DMS114 treated with DMSO at 0.1 percent for 48 hours (cell line): ENCODE measurements around the gene RPS2.
A peak's percentile ranks its signal among the peaks of the same experiment; 100 is the strongest.

Experiments
- DNase-seq: peaks from one replicate; lab custom pipeline; 2025; ENCODE audit not compliant: unreplicated experiment; lab: John Stamatoyannopoulos, UW

Gene RPS2

DNA sequence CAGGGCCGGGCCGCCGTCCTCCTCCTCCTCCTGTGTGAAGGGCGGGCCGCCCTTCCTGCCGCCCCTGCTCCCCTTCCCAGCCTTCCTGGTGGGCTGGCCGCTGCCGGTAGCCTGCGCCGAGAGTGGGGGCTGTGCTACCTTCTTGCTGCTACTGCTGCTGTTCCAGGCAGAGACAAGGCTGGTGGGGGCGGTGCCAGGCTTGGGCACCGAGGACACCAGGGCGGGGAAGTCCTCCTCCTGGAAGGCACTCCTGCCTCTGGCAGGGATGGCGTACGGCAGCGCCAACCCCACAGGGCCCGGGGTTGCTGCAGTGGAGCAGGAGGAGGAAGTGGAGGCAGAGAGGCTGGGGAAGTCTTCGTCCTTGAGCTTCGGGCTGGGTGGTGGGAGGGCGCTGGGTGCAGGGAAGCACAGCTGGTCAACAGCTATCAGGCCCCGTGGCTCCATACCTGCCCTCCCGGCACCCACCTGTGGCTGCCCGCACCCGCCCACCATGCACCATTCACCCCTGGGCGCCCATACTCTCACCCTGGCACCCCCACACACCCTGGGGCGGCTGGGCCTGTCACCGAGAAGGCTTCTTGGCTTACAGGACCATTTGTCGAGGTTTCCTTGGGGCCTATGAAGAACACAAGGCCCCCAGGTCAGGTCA lies 35.4 kb upstream of the RPS2 start:
- no peak for DNase-seq

DNA sequence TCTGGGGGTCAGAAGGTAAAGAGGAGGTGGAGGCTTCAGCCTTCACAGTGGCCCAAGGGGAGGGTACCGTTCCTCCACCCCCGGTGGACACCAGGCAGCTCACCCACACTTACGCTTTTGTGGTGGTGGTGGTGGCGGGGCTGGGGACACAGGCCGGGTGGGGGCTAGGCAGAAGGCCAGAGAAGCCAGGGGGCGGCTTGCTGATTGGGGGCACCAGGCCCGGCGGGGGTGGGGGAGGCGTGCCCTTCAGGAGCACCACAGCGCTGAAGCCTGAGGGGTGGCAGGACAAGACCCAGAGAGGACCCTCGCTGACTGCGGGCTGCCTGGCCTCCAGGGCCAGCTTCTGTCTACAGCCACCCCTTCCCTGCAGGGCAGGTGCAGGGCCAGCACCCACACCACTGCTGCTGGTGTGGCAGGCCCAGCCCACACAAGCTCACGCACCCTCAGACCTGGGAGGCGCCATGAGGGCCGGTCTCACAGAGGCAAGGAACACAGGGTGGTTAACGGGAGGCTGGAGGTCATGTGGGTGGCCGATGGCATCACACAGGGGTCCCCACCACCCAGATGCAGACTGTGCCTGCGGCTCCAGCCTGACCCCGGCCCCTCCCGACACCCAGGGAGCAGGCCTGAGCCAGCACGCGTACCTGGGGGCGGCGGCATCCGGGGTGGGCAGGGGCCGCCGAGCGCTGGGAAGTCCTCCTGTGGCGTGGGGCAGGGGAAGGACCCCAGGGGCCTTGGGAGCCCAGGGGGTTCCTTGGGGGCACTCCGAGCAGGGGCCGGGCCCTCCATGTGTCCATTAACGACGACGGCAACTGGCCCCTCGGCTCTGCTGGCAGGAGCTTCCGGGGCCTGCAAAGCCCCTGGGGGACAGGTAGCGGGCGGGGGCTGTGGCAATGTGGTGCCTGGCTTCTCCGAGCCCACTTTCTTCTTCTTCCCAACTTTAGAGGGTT lies 34.5 kb upstream of the RPS2 start:
- no peak for DNase-seq

DNA sequence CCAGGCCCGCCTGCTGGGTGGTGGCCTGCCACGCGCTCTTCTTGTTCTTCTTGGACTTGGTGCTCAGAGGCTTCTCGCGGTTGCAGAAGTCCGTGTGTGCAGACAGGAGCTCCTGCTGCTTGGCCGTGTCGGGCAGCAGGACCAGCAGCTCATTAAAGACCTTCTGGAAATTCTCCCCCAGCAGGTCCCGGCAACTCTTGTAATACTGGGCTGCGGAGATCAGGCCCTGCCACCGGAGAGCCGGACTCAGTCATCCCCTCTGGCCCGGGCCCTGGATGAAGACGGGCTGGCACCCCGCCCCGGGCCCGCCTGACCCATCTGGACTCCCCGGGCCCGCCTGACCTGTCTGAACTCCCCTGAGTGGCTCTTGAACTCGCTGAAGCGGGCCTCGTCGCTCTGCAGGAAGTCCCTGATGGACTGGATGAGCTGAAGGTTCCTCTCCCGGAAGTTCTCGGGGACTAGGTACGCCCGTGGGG lies 33.8 kb upstream of the RPS2 start:
- DNase-seq = no peak

DNA sequence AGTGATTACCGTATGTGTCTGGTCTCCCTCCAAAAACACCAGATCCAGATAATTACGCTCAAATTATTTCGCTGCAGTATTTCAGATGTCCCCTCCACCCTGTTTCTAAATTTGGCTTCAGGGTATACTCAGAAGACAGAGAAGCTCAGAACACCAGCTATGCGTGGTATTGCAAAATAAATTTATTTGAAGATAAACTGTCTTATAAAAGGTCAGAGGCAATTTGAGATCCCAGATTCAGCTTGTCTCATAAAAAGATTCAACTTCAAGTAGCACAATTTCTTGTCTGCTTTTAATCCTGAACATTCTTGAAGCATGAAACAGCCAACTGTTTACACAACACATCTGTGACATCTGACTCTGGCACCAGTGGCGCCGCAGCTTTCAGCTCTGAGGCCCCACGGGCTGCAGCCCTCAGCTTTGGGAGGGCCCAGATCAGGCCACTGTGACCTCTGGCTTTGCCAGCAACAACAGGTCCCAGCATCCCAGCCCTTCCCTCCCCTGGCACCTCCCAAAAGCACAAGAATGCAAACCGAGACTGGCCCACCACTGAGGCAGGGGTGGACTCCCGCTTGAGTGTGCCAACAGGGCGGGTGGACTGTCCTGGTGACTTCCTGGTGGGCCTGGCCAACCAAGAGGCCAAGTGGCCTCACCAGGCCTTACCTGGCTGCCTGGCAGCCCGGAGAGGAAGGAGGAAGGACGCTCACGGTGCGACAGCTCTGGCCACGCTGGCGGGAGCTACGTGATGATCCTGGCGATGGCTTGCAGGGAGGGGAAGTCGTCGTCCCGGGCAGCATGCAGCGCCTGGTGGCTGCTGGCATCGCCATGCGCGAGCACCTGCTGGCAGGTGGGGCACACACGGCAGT lies 33.1 kb upstream of the RPS2 start:
- DNase-seq = no peak

DNA sequence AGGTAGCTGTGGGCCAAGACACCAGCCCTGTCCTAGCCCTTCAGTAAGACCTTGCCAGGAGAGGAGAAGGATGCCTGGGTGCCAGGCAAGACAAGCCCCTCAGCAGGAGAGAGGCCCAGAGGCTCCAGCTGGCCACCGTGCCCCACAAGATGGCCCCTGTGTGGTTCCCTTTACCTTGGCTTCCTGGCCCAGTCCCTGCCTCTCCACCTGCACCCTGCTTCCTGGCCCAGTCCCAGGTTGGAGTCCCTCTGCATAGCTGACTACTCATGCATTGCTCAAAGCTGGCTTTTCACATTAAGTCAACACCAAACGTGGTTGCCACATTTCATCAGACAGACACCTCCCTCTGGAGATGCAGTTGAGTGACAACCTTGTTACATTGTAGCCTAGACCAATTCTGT lies 29.1 kb upstream of the RPS2 start:
- no peak for DNase-seq

DNA sequence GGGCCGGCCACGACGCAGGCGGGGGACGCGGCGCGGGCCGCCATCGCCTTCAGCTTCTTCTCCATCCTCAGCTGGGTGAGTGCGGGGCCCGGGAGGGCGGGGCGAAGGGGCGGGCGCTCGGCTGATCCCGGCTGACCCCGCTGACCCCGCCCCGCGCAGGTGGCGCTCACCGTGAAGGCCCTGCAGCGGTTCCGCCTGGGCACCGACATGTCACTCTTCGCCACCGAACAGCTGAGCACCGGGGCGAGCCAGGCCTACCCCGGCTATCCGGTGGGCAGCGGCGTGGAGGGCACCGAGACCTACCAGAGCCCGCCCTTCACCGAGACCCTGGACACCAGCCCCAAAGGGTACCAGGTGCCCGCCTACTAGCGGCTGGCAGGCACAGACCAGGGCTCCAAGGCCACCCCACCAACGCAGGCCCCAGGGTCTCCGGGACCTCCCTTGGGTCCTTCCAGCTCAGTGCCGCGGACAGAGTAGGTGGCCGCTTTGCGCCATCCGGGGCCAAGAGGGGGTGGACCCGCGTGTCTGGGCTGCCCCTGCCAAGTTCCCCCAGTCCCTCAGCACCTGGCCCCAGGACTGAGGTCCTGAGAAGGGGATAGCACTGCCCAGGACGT lies 28.2 kb upstream of the RPS2 start:
- no peak for DNase-seq

DNA sequence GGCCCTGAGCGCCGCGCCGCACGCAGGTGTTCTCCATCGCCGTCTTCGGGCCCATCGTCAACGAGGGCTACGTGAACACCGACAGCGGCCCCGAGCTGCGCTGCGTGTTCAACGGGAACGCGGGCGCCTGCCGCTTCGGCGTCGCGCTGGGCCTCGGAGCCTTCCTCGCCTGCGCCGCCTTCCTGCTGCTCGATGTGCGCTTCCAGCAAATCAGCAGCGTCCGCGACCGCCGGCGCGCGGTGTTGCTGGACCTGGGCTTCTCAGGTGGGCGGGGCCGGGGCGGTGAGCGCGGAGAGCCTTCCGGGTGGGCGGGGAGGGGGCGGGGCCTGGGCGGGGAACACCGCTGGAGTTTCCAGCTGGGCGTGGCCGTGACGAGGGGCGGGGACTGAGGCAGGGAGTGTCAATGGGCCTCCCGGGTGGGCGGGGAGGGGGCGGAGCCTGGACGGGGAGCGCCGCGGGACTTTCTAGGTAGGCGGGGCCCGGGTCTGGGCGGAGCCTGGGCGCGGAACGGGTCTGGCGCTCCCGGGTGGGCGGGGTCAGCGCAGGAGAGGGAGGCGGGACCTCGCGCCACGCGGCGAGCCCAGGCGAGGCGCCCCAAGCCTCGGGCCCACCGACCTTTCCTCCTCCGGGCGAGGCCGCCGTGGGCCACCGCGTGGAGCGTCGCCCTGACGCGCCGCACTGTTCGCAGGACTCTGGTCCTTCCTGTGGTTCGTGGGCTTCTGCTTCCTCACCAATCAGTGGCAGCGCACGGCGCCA lies 27.5 kb upstream of the RPS2 start:
- DNase-seq = no peak

DNA sequence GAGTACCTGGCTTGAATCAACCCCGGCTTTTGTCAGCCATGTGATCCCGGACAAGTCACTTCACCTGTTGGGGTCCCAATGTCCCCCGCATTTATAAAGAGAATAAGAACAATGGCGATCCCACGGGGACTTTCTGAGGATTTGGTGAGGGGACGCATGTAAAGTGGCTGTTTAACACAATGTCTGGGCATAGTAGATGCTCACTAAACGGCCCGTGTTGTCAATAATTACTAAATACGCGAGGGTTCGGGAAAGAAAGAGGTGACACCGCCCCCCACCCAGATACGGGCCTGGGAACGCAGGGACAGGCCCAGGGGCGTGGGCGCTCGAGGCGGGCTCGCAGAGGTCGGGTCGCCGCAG lies 26.9 kb upstream of the RPS2 start:
- DNase-seq = no peak

DNA sequence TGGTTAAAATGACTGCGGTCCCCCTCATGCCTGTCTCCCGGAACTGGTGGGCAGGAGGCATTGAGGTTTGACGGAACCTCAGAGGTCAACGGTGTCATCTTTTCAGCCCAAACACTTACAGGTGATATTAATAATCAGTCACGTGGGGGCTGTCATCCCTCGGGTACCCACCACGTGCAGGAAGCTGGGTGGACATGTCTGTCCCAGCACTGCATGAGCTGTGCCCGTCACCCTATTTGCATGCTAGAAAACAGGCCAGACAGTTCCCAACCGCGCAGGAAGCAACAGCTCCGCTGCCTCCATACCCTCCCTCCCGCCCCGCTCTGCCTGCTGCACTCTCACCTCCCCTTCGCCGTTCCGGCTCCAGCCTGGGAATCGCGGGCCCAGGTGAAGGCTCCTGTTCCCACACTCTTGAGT lies 26.5 kb upstream of the RPS2 start:
- no peak for DNase-seq

DNA sequence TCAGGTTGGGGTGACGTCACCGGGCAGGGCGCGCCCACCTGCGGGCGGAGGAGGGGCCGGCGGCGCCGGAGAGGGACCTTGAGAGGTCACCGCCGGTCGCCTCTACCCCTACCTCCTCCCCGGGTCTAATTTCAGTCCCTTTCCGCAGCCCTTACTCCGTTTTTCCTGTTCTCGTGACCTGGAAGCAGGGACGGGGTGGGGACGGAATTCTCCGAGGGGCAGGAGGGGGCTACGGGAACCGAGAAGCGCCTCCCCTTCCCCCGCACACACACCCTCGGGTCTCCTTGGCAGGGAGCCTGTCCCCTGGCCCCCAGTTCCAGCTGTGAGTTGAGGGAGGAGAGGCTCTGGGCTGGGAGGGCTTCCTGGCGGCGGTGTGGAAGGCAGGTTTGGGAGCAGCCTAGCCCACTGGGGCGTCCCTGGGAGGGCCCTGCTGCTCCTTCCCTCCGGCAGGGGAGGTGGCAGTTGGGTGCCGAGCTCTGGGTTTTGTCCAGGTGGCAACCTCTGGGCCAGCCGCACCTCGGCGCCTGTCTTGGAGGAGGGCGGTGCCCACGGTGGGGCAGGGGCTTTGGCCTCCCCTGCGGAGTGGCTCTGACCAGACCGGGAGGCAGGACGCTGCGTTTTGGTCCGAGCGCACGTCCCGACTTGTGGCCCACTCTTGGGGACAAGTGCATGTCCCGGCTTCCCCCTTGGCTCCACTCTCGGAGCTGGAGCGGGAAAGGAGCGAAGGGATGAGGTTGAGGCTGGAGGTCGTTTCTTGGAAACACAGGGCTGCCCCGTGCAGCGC lies 25.9 kb upstream of the RPS2 start:
- no peak for DNase-seq

DNA sequence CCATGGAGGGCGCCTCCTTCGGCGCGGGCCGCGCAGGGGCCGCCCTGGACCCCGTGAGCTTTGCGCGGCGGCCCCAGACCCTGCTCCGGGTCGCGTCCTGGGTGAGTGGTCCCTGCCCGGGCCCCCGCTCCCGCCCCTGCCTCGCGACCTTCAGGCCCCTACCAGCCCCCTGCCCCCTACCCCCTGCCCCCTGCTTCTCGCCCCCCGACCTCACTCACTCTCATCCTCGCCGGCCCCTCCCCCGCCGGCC lies 25.4 kb upstream of the RPS2 start:
- no peak for DNase-seq

DNA sequence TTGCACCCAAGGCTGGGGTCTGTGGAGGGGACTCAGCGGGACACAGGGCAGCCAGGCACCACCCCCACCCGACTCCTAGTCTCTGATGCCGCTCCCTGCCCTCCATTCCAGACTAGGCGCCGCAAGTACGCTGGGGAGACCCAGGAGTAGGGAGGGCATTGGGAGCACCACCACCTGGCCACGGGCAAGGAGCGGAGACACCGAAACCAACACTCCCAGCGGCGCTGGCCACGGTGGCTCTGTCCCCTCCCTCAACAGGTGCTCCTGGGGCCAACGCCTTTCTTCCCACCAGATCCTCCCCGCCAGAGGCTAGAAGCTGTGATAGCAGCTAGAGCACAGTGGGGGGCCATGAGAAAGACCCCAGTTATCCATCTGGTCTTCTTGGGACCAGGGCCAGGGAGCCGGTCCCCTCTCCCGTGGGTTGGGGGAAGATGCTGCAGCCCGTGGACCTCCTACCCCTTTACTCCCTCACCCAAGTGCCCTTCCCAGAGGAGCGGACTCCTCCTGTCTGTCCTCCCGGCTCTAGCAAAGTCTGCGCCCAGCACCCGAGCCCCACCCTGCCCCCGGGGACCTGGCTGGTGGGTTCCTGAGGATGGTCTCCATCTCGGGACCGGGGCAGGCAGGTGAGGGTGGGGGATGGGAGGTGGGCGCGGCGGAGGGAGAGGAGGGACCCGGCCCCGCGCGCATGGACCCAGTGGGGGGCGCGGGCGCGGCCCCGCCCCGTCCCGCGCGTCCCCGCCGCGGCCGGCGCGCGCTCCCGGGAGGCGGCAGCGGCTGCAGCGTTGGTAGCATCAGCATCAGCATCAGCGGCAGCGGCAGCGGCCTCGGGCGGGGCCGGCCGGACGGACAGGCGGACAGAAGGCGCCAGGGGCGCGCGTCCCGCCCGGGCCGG lies 24.8 kb upstream of the RPS2 start, which contains the start of gene SYNGR3:
Gene SYNGR3 (plus strand): TSS at position 762 of the 892 bp plus-strand sequence. CDS start 133 bp downstream, outside the sequence.
- DNase-seq = no peak

DNA sequence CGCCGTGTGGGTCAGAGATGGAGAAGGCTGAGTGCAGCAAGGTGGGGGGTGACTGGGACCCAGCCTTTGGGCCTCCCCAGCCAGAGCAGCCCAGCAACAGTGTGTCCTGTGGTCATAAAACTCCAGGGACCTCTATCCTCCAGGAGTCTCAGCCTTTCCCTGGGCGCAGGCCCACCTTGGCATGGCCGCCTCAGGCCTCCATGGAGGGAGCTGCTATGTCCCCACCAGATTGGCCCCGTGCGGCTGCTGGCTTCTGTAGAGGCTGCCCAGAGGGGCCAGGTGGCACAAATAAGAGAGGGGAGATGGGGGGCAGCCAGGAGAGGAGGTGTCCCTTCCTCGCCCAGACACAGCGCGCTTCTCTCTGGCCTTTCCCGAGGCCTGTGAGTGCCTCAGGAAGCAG lies 22.6 kb upstream of the RPS2 start:
- DNase-seq = no peak

DNA sequence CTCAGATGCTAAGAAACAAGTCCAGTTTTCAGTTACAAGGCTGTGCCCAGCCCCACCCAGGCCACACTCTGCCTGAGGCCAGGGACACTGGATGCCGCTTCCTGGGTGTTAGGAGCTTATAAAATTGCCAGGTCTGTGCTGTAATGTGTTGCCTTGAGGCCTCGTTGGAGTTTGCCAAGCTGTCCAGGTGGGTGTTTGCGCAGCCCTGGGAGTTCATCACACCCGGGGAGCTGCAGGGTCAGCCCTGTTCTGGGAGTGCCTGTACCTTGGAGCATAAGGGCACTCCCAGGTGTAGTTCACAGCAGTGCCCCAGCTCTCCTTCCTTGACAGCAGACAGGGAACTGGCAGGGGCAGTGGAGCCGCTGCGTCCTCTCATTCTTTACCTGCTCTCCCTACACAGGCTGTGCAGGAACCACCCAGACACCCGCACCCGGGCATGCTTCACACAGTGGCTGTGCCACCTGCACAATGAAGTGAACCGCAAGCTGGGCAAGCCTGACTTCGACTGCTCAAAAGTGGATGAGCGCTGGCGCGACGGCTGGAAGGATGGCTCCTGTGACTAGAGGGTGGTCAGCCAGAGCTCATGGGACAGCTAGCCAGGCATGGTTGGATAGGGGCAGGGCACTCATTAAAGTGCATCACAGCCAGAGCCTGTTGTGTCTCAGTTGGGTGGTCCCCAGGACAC lies 21.0 kb upstream of the RPS2 start:
- no peak for DNase-seq

DNA sequence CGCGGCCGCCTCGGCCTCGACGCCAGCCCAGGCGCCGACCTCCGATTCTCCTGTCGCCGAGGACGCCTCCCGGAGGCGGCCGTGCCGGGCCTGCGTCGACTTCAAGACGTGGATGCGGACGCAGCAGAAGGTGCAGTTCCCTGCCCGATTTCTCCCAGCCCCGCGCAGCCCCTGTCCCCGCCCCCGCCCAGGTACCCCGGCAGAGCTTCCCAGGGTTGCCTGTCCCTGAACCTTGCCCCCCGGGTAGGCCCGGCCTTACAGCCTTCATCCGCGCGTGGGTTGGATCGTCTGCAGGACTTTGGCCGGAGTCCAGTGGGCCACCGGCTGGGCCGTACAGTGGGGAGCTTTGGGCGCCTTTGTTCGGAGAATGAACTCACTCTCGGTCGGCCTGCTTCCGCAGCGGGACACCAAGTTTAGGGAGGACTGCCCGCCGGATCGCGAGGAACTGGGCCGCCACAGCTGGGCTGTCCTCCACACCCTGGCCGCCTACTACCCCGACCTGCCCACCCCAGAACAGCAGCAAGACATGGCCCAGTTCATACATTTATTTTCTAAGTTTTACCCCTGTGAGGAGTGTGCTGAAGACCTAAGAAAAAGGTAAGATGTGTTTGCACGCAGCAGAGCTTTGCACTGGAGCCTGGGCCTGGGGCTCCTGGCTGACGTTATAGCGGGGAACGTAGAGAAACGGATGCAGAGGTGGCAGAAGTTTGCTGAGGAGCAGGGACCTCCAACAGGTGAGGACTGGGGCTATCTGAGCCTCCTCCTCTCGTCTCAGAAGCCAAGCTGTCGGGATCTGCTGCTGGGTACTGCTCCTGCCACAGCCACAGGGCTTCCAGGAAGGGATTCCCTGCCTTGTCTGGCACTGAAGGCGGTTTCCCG lies 20.0 kb upstream of the RPS2 start:
- DNase-seq = no peak

DNA sequence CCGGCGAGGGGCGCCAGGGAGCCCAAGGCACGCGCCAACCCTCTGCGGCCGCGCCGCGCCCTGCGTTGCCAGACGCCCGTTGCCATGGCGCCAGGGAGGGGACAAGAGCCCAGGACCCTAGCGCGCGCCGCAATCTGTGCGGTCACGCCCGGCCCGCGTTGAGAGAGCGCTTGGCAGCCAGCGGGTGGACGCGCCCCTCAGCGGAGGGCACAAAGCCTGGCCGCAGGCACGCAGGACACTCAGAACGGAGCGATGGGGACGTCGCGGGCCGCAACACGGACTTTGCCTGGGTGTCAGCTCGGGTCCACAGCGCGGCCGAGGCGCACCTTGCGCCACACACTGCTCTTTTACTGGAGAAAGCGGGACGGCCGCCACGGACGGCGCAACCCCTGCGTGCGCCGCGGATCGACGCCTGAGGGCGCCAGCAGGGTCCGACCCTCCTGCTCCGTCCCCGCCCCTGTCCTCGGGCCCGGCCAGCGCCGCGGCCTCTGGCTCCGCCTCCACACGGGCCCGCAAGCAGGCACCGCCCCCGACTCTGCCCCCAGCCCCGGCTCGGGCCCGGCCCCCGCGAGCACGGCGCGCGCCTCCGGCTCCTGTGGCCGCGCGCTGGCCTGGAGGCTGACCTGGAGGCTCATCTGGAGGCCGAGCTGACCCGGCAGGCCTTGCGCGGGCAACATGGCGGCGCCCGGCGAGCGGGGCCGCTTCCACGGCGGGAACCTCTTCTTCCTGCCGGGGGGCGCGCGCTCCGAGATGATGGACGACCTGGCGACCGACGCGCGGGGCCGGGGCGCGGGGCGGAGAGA lies 19.1 kb upstream of the RPS2 start, which contains the start of gene GFER:
Gene GFER (plus strand): TSS at position 650 of the 803 bp plus-strand sequence. CDS start 26 bp downstream, at position 676.
- peak; percentile 57 for DNase-seq
